A549 (cell line): ENCODE measurements around the gene ULK4.

ENCODE experiments used
- BHLHE40 ChIP-seq: IDR thresholded peaks from 2 replicates; pipeline ENCODE4 v1.6.1; 2012; ENCODE audit warnings: low read depth, low read length, inconsistent platforms
- EP300 ChIP-seq, 2 experiments: fragments of >200 bp; sonication (Bioruptor Twin); formaldehyde crosslinking; IDR thresholded peaks; 2 replicates in 1 of 2; 3 replicates in 1 of 2; pipeline ENCODE4 v1.6.1; 2016 to 2017
- JUN ChIP-seq, 2 experiments: fragments of >200 bp; sonication (Bioruptor Twin); formaldehyde crosslinking; IDR thresholded peaks; 2 replicates in 1 of 2; 3 replicates in 1 of 2; pipeline ENCODE4 v1.6.1; 2016 to 2017
- MAZ ChIP-seq: fragments of 150-350 bp; IDR thresholded peaks from 2 replicates; pipeline ENCODE4 v1.6.1; 2014; ENCODE audit warnings: antibody characterized with exemption, low read depth, low read length, borderline replicate concordance
- POLR2A ChIP-seq: IDR thresholded peaks from 2 replicates; pipeline ENCODE4 v1.6.1; 2012; ENCODE audit warnings: mild to moderate bottlenecking, low read length
- RNF2 ChIP-seq: fragments of 200-600 bp; sonication (generic); IDR thresholded peaks from 2 replicates; pipeline ENCODE4 v1.6.1; 2016; ENCODE audit warnings: low read depth, mild to moderate bottlenecking, antibody characterized with exemption, moderate library complexity, borderline replicate concordance
- TF ChIP-seq, protein P1 (sequence below): fragments of 250-450 bp; sonication (Bioruptor Pico); IDR thresholded peaks from 2 replicates; pipeline ENCODE4 v1.5.0; 2021; ENCODE audit warnings: mild to moderate bottlenecking, moderate library complexity, borderline replicate concordance
- TF ChIP-seq, protein P2 (sequence below): fragments of >200 bp; sonication (Bioruptor Twin); formaldehyde crosslinking; IDR thresholded peaks from 3 replicates; pipeline ENCODE4 v1.5.1; 2016
- TF ChIP-seq, protein P3 (sequence below): IDR thresholded peaks from 2 replicates; pipeline ENCODE4 v1.6.1; 2012

DNA sequence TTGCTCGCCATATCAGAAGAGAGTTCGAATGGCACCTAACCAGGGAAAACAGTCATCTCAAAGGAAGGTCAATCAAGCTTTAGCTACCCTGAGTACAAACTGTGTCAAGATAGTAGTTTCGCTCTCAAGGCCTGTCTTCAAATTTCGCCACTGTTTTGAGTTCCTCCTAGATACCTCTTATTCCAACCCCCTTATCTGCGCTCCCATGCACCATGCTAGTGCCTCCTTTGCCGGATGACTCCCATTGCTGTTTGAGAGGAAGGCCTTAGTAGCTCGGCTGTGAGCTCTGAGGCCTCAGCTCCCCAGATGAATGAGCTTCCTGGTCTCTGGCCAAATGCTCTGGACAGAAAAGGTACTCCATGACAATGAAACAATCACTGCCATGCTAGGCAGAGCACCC is 256.0 kb downstream of the ULK4 start:
- TF ChIP-seq MAZ (no peak), JUN (IDR thresholded peaks at IDR 0.05) (no peak), RNF2 (no peak), POLR2A (no peak), EP300 (IDR thresholded peaks at IDR 0.05) (no peak), BHLHE40 (no peak)
- TF ChIP-seq, protein P1, sequence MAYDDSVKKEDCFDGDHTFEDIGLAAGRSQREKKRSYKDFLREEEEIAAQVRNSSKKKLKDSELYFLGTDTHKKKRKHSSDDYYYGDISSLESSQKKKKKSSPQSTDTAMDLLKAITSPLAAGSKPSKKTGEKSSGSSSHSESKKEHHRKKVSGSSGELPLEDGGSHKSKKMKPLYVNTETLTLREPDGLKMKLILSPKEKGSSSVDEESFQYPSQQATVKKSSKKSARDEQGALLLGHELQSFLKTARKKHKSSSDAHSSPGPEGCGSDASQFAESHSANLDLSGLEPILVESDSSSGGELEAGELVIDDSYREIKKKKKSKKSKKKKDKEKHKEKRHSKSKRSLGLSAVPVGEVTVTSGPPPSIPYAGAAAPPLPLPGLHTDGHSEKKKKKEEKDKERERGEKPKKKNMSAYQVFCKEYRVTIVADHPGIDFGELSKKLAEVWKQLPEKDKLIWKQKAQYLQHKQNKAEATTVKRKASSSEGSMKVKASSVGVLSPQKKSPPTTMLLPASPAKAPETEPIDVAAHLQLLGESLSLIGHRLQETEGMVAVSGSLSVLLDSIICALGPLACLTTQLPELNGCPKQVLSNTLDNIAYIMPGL, result no peak
- TF ChIP-seq, protein P2, sequence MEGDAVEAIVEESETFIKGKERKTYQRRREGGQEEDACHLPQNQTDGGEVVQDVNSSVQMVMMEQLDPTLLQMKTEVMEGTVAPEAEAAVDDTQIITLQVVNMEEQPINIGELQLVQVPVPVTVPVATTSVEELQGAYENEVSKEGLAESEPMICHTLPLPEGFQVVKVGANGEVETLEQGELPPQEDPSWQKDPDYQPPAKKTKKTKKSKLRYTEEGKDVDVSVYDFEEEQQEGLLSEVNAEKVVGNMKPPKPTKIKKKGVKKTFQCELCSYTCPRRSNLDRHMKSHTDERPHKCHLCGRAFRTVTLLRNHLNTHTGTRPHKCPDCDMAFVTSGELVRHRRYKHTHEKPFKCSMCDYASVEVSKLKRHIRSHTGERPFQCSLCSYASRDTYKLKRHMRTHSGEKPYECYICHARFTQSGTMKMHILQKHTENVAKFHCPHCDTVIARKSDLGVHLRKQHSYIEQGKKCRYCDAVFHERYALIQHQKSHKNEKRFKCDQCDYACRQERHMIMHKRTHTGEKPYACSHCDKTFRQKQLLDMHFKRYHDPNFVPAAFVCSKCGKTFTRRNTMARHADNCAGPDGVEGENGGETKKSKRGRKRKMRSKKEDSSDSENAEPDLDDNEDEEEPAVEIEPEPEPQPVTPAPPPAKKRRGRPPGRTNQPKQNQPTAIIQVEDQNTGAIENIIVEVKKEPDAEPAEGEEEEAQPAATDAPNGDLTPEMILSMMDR, result no peak
- TF ChIP-seq, protein P3, sequence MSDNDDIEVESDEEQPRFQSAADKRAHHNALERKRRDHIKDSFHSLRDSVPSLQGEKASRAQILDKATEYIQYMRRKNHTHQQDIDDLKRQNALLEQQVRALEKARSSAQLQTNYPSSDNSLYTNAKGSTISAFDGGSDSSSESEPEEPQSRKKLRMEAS, result no peak
